Vagina (tissue), 2 donors: ENCODE measurements around the gene TRIM6.

Experiments
- CTCF ChIP-seq, 3 experiments: fragments of 450-650 bp in 2 of 3; fragments of 200-600 bp in 1 of 3; sonication (generic) in 1 of 3; IDR thresholded peaks; one replicate each; pipeline ENCODE4 v1.5.1; 2017 to 2019; ENCODE audit warnings: antibody characterized with exemption in 3 of 3, mild to moderate bottlenecking in 2 of 3, moderate library complexity in 2 of 3
- POLR2AphosphoS5 ChIP-seq, 2 donors: sonication (generic); formaldehyde crosslinking; IDR thresholded peaks; one replicate each; pipeline ENCODE4 v1.9.0; 2017; ENCODE audit warnings: antibody characterized with exemption in 2 of 2, mild to moderate bottlenecking in 2 of 2, low read depth in 1 of 2; ENCODE audit not compliant: insufficient read depth in 1 of 2

DNA sequence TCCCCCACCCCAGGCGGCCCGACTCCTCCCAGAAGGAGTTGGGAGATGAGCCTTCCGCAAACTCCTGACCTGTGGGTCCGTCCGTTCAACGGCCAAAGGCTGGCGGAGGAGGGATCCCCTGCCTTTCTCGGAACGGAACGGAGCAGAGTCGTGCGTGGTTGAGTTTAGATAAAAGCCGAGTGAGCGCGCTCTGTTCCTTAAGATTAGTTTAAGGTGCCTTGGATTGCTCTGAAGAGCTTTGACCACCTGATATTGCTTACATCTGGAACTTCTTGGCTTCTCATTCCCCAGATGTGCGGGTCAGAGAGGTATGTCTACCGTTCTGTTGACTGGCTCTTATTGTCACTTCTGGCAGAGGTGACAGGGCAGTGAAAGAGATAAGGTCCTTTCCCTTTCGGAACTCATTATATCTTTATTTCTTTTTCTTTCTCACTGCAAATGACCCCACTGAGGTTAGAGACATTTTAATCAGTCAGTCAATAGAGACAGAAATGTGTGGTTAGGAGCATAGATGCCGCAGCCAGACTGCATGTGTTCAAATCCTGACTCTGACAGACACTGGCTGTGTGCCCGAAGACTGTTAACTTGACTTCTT lies at the start of gene TRIM6:
- TF ChIP-seq CTCF (IDR thresholded peaks at IDR 0.05): no peak
- no peak for TF ChIP-seq POLR2AphosphoS5 (IDR thresholded peaks at IDR 0.05; ENCODE audit: insufficient read depth in 1 of 2, low read depth in 1 of 2)
